Testis (tissue), 2 donors: ENCODE data around the gene ATP6V0A4.

Experiments used
- POLR2A ChIP-seq: fragments of 450-650 bp; IDR thresholded peaks from one replicate; pipeline ENCODE4 v1.6.1; 2017; ENCODE audit warnings: antibody characterized with exemption, mild to moderate bottlenecking, moderate library complexity
- TF ChIP-seq, protein P1 (sequence below), 3 experiments: fragments of 450-650 bp in 2 of 3; fragments of 200-600 bp in 1 of 3; sonication (generic) in 1 of 3; IDR thresholded peaks; one replicate each; pipeline ENCODE4 v1.5.1; 2016 to 2019; ENCODE audit warnings: antibody characterized with exemption in 3 of 3, mild to moderate bottlenecking in 2 of 3, moderate library complexity in 1 of 3

DNA sequence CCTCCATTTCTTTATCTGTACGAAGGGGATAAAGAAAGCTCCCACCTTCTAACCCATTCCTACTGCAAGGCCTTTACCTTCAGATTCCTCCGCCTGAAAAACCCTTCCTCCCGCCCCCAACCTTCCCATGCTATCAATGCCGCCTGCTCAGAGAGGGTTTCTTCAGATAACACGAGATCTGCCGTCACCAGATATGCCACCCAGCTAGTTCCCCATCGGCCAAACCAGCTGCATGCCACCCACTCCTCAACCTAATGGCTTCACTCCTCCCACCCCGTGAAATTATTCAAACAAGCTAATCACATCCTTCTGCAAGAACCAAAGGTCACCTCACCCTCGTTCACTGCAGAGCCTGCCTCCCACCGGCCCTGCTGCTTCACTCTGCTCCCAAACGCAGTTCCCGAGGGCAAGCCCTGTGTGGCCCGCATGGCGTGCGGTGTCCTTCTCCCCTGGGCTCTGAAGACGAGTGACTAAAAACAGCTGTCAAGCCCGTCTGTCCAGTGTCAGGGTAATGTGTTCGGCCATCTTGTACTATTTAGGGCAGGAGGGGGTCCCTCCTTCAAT lies 47.0 kb downstream of the ATP6V0A4 start:
- TF ChIP-seq, protein P1, sequence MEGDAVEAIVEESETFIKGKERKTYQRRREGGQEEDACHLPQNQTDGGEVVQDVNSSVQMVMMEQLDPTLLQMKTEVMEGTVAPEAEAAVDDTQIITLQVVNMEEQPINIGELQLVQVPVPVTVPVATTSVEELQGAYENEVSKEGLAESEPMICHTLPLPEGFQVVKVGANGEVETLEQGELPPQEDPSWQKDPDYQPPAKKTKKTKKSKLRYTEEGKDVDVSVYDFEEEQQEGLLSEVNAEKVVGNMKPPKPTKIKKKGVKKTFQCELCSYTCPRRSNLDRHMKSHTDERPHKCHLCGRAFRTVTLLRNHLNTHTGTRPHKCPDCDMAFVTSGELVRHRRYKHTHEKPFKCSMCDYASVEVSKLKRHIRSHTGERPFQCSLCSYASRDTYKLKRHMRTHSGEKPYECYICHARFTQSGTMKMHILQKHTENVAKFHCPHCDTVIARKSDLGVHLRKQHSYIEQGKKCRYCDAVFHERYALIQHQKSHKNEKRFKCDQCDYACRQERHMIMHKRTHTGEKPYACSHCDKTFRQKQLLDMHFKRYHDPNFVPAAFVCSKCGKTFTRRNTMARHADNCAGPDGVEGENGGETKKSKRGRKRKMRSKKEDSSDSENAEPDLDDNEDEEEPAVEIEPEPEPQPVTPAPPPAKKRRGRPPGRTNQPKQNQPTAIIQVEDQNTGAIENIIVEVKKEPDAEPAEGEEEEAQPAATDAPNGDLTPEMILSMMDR (IDR thresholded peaks at IDR 0.05): no peak
- TF ChIP-seq POLR2A: no peak
